HEK293T (cell line): Measurements from ENCODE around the gene NECAB2.

Experiments used
- ARNT ChIP-seq: fragments of 450-650 bp; IDR thresholded peaks from 2 replicates; pipeline ENCODE4 v1.6.1; 2017; ENCODE audit warnings: mild to moderate bottlenecking
- BHLHE40 ChIP-seq: fragments of 450-650 bp; IDR thresholded peaks from 2 replicates; pipeline ENCODE4 v1.6.1; 2016; ENCODE audit warnings: mild to moderate bottlenecking, moderate library complexity, borderline replicate concordance
- ELF4 ChIP-seq: fragments of 450-650 bp; IDR thresholded peaks from 2 replicates; pipeline ENCODE4 v1.6.1; 2017; ENCODE audit warnings: antibody characterized with exemption
- FOXA1 ChIP-seq: fragments of 450-650 bp; IDR thresholded peaks from 2 replicates; pipeline ENCODE4 v1.6.1; 2016; ENCODE audit warnings: mild to moderate bottlenecking
- FOXM1 ChIP-seq: fragments of 450-650 bp; IDR thresholded peaks from 2 replicates; pipeline ENCODE4 v1.6.1; 2017; ENCODE audit warnings: mild to moderate bottlenecking, borderline replicate concordance
- HDGF ChIP-seq: fragments of 450-650 bp; IDR thresholded peaks from 2 replicates; pipeline ENCODE4 v1.6.1; 2017; ENCODE audit warnings: antibody characterized with exemption, borderline replicate concordance
- L3MBTL2 ChIP-seq: fragments of 450-650 bp; conservative IDR thresholded peaks from 2 replicates; pipeline ENCODE4 v1.6.1; 2016; ENCODE audit warnings: mild to moderate bottlenecking
- NFRKB ChIP-seq: fragments of 450-650 bp; IDR thresholded peaks from 2 replicates; pipeline ENCODE4 v1.6.1; 2016; ENCODE audit warnings: mild to moderate bottlenecking, moderate library complexity
- PKNOX1 ChIP-seq: fragments of 450-650 bp; IDR thresholded peaks from 2 replicates; pipeline ENCODE4 v1.6.1; 2016
- SP1 ChIP-seq: fragments of 450-650 bp; IDR thresholded peaks from 2 replicates; pipeline ENCODE4 v1.6.1; 2017
- TARDBP ChIP-seq: fragments of 450-650 bp; IDR thresholded peaks from 2 replicates; pipeline ENCODE4 v1.6.1; 2016
- ZNF384 ChIP-seq: fragments of 450-650 bp; IDR thresholded peaks from 2 replicates; pipeline ENCODE4 v1.6.1; 2016

- TF ChIP-seq ELF4 (no peak), FOXM1 (no peak), FOXA1 (no peak), ZNF384 (no peak), HDGF (no peak), ARNT (no peak), TARDBP (no peak), SP1 (no peak), PKNOX1 (no peak), L3MBTL2 (no peak), NFRKB (no peak), BHLHE40 (no peak)
Observed at GRCh38 chr16:84052071-84052622, 84.1 kb downstream of the NECAB2 start.
